22Rv1 (cell line): ENCODE data around the gene IRX3.

Experiments used
- H3K27ac ChIP-seq: fragments of 450-650 bp; 2 replicates; pipeline ENCODE4 v1.5.1; 2017
- ZFX ChIP-seq: fragments of 450-650 bp; IDR thresholded peaks from 2 replicates; pipeline ENCODE4 v1.6.1; 2017; ENCODE audit warnings: antibody characterized with exemption, borderline replicate concordance
- TF ChIP-seq, protein P1 (sequence below): fragments of 450-650 bp; IDR thresholded peaks from 2 replicates; pipeline ENCODE4 v1.5.1; 2017; ENCODE audit warnings: mild to moderate bottlenecking

IRX3 gene

DNA sequence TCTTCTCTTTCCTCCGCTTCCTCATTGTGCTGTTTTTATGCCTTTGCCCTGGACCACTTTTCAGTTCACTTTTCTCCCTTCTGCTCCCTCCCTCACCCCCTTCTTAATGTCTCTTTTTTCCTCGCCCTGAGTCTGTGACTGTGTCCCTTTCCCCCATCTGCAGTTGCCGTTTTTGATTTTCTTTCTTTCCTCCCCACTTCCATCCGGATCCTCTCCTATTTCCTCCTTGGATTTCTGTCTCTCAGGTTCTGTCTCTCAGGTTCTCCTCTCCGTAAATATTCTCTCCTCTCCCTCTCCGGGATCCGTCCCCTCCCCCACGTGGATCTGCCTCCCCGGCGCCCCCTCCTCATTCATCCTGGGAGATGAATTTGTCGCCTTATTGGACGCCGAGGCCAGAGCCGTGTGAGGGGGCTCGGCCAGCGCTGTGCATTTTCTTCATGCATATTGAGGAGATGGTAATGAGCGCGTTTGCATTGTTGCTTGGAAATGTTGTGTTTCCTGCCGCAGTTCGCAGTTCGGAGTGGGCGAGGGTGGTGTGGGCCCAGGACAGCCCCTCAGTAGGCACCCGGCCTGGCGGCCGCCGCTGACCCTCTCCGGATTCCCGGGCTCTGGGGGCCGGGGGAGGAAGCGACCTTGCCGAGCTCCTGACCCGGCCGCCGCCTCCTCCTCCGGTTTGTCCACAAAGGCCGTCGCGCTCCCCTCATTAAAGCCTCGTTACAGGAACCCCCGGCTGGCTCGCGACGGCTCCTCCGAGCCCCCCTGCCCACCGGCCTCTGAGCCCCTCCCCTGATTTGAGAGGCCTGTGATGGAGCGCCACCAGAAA lies 4.5 kb upstream of the IRX3 start:
- TF ChIP-seq, protein P1, sequence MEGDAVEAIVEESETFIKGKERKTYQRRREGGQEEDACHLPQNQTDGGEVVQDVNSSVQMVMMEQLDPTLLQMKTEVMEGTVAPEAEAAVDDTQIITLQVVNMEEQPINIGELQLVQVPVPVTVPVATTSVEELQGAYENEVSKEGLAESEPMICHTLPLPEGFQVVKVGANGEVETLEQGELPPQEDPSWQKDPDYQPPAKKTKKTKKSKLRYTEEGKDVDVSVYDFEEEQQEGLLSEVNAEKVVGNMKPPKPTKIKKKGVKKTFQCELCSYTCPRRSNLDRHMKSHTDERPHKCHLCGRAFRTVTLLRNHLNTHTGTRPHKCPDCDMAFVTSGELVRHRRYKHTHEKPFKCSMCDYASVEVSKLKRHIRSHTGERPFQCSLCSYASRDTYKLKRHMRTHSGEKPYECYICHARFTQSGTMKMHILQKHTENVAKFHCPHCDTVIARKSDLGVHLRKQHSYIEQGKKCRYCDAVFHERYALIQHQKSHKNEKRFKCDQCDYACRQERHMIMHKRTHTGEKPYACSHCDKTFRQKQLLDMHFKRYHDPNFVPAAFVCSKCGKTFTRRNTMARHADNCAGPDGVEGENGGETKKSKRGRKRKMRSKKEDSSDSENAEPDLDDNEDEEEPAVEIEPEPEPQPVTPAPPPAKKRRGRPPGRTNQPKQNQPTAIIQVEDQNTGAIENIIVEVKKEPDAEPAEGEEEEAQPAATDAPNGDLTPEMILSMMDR, result no peak
- TF ChIP-seq ZFX, result no peak
- no peak overlapping the region for H3K27ac ChIP-seq

DNA sequence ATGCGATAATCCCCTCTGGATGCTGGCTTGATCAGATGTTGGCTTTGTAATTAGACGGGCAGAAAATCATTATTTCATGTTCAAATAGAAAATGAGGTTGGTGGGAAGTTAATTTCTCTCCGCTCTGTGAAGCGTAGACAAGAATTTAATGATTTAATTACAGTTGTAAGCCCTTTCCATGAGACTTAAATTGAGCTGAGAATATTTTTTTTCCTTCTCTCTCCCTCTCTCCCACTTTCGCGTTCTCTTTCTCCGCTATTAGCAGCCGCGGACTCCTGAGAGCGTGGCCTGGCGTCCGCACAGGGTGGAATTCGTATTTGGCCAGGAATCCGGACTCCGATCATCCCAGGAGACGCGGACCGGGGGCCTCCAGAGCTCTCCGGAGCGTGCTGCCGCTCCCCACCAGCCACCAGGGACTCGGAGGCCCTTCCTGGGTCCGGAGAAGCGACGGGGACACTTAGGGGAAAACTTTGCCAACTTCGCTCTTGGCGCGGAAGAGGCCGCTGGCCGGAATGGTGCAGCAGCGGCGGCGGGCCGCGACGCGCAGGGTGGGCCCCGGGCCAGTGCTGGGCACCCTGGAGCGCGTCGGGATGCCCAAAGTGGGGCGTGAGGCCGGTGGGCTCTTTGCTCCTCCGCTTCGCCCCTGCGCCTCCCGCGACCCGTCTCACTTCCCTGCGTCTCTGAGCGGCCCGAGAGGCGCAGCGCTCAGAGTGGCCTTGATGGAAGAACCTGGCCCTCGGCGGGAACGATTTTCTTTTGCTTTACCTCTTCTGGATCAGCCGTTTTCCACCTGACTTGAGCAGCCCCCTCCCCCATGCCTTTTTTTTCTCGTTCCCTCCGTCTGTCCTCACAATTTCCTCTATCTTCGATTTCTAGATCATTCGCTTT lies 3.6 kb upstream of the IRX3 start:
- H3K27ac ChIP-seq, result no peak overlapping the region
- TF ChIP-seq, protein P1, result no peak
- no peak for TF ChIP-seq ZFX

DNA sequence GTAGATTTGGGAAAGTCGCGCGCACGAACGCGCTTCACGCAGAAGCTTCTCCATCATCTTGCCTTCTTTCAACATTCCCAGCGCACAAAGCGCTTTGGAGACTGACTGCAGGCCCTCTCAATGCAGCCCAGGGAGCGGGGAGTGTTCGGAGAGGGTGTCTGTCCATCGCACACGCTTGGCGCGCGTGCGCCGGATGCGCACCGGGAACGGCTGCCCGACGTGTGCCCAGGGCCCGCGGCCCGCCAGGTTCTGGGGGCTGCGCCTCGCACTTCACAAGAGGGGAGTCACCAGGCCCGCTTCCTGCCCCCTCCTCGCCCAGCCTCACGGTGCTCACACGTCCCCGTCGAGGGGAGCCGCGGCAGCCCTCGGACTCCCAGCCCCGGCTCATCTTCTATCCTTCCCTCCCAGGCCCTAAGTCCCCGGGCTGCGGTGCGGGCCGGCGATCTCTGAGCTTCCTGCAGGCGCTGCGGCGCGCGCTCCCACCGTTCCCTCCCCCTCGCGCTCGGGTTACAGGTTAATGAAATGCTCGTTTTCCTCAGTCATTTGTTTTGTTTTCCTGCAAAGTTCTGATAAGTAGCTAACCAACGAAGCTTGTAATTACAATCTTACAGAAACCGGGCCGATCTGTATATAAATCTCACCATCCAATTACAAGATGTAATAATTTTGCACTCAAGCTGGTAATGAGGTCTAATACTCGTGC lies 2.8 kb upstream of the IRX3 start:
- no peak for TF ChIP-seq ZFX
- no peak overlapping the region for H3K27ac ChIP-seq

DNA sequence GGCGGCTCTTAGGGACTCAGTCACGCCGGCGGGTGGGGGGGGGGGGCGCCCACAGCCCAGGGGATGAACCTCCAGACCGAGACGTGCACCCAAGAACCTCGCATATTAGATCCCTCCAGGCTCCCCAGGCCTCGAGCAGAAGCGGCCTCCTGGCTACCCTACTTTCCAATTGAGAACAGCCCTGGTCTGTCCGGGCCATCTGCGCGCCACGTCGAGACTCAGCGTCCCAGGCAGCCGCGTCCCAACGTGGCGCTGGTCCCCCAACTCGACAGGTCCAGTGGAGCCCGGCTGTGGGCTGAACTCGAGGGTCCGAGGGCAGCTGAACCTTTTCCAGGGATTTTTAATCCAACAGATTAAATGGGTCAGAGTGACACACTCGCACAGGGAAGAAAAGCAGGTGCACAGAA lies 2.3 kb upstream of the IRX3 start:
- TF ChIP-seq, protein P1, result no peak
- TF ChIP-seq ZFX, result no peak

DNA sequence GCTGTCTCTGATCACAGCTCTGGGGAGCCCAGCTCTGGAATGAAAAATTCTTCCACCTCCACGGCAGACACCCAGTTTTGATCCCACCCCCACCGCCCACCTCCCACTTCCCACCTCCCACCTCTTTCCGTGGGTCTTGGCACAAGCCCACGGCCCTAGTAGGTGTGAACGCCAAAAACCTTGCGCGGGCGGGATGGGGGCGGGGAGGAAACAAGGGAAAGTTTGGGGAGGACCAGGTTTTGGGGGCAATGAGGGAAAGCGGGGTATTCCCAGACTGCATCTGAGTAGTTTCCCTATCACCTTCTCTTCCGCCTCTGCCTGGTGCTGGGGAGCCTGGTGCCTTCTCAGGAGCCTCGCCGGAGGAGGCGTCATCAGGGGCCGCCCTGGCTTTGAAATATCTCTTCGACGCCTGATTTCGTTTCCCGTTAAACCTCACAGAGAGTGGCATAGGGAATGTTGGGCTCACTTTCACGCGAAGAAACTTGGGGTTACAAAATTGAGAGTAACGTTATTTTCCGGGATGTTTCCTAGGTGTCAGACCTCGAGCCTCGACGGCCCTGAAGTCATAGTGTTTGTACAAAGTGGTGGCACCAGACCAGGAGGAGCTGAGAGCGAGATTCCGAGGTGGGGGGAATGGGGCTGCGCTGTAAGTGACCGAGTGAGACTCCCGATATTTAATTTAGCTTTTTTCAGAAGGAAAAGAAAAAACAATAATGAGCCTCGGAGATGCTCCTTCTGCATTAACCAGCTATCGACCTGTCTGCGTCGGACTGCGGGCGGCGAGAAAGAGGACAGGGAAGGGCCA lies 1.6 kb upstream of the IRX3 start:
- no peak for TF ChIP-seq ZFX
- TF ChIP-seq, protein P1, result no peak
- H3K27ac ChIP-seq, result peak overlapping the region; percentile 99; the same call in 1 of the 2 replicates

More for the DNA sequence above, 2.3 kb upstream of the IRX3 start:
- H3K27ac ChIP-seq, result no peak overlapping the region

- TF ChIP-seq, protein P1, result no peak
- TF ChIP-seq ZFX, result no peak
- peak overlapping the region; percentile 99 for H3K27ac ChIP-seq
Measured at GRCh38 chr16:54287131-54288029, 793 bp upstream of the IRX3 start.
